ENCODE results near the gene USP40. TPM values are rescaled to one million over a fixed set of nuclear protein-coding genes. Genes with fewer than 3 reads are reported as not detected.

Gene USP40
- total RNA-seq, 2 donors from 2014 or later, result 22.1 to 32.7 TPM

DNA sequence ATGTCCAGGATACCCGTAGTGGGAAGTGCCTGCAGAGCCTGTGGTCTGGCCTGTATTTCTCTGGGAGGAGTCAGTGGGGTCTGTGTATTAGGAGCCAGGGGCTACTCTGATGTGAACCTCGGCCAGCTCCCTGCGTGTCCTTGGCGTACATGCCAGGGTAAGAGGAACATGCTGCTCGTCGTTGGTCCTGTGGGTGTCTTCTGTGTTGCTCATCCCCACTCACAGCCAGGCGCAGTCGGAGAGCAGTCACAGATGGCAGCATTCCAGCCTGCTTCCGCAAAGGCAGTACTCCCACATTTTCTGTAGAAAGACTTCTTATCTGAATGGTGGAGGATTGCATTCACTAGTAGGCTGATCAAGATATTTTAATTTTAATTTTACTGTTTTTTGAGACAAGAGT, 127.4 kb downstream of the USP40 start:
- Histone ChIP-seq H3K9me3 (no peaks in the 10 kb centered on the region), H3K27me3 (no peaks in the 10 kb centered on the region), H3K27ac (no peak overlapping the region), H3K4me3 (no peak overlapping the region), H3K4me1 (no peaks in the 10 kb centered on the region), H3K9ac (ENCODE audit: low read depth in 2 of 2, low read length in 2 of 2) (no peak overlapping the region), H3K36me3 (peaks cover 8% of the 10 kb centered on the region)
- intact Hi-C loops (cut with DNase I), result no loop called here
- TF ChIP-seq, protein P1, sequence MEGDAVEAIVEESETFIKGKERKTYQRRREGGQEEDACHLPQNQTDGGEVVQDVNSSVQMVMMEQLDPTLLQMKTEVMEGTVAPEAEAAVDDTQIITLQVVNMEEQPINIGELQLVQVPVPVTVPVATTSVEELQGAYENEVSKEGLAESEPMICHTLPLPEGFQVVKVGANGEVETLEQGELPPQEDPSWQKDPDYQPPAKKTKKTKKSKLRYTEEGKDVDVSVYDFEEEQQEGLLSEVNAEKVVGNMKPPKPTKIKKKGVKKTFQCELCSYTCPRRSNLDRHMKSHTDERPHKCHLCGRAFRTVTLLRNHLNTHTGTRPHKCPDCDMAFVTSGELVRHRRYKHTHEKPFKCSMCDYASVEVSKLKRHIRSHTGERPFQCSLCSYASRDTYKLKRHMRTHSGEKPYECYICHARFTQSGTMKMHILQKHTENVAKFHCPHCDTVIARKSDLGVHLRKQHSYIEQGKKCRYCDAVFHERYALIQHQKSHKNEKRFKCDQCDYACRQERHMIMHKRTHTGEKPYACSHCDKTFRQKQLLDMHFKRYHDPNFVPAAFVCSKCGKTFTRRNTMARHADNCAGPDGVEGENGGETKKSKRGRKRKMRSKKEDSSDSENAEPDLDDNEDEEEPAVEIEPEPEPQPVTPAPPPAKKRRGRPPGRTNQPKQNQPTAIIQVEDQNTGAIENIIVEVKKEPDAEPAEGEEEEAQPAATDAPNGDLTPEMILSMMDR (IDR thresholded peaks at IDR 0.05), result no peak
- DNase-seq, result no peak

DNA sequence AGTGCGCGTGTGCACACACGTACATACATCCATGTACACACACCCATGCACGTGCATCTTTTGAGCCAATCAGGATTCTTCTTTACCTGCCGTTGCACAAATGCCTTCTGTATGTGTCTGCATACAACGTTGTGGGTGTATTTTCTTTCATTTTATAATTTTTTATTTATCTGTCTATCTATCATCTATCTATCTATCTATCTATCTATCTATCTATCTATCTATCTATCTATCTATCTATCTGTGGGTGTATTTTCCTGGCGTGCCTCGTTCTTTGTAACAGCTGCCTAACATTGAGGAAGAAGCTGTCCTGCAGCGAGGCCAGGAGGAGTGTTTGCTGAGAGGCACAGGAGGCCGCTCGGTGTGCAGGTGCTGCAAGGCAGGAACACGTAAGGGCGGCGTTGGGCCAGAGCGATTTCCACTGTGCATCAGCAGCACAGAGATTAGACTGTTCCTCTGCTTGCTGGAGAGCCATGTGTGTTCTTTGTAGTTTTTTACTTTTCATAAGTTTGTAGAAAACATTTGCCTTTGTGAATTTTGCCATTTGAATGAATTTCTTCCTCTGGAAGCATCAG, 127.9 kb downstream of the USP40 start:
- intact Hi-C loops (cut with DNase I), result no loop called here
- H3K9ac ChIP-seq (ENCODE audit: low read depth in 2 of 2, low read length in 2 of 2), result no peak overlapping the region

DNA sequence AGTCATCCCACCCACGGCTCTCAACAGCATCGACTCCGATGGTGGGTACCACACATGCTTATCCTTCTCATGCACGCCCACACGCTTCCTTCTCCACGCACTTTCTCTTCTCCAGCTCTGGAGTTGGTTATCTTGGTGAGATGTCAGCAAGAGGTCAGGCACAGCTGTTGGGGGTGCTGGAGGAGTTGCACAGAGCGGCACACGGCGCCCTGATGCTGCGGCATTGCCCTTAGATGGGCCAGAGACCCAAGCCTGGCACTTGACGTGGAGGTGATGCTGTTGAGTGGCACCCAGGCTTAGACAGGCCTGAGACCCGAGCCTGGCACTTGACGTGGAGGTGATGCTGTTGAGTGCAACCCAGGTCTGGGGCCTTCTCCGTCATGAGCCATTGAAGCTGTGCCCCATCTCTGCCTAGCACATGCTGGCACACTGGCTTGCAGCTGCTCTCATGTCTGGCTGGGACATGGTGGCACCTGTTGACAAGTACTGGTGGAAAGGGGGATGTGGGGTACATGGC, 129.1 kb downstream of the USP40 start:
- TF ChIP-seq, protein P1 (IDR thresholded peaks at IDR 0.05), result no peak
- DNase-seq, result no peak
- Histone ChIP-seq H3K9me3 (no peaks in the 10 kb centered on the region), H3K27ac (no peak overlapping the region), H3K36me3 (peaks cover 8% of the 10 kb centered on the region), H3K4me3 (no peak overlapping the region), H3K9ac (ENCODE audit: low read depth in 2 of 2, low read length in 2 of 2) (no peak overlapping the region), H3K27me3 (no peaks in the 10 kb centered on the region), H3K4me1 (no peaks in the 10 kb centered on the region)
- intact Hi-C loops (cut with DNase I), result no loop called here

More for the DNA sequence above, 127.9 kb downstream of the USP40 start:
- Histone ChIP-seq H3K4me1 (no peaks in the 10 kb centered on the region), H3K9me3 (no peaks in the 10 kb centered on the region), H3K27me3 (no peaks in the 10 kb centered on the region), H3K36me3 (peaks cover 8% of the 10 kb centered on the region), H3K27ac (no peak overlapping the region), H3K4me3 (no peak overlapping the region)
- TF ChIP-seq, protein P1 (IDR thresholded peaks at IDR 0.05), result no peak
- no peak for DNase-seq

DNA sequence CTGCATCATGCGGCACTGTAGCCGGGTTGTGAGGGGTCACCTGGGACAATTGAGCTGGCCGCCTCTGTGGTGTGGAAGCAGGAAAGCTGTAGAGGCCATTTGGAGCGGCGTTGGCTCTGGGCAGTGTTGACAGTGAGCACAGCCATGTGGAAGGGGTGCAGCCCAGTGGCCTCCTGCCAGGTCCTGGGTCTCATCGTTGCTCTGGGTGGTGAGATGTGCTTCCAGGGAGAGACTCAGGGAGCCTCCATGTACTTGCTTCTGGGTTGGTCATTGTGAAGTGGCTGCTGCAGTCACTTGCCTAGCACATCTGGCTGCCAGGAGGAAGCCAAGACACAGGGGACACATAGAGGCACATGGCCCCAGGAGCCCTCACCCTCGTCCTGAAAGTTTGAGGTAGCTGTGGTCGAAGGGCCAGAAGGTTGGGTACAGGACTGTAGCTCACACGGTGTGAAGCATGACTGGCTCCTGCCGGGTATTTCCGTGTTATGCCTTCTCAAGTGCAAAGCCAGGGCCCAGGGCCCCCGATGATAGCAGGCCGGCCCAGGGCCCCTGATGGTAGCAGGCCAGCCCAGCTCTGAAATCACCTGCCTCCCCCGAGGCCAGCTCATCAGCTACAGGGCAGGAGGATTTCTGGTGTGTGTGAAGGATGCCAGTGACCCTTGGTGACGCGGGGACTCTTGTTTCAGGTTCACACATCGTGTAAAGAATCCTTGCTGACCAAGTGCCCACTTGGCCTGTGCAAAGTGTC, 129.7 kb downstream of the USP40 start:
- H3K4me1 ChIP-seq, result no peaks in the 10 kb centered on the region
- DNase-seq, result no peak
- TF ChIP-seq, protein P1 (IDR thresholded peaks at IDR 0.05), result no peak
- H3K27ac ChIP-seq, result no peak overlapping the region
- H3K9me3 ChIP-seq, result no peaks in the 10 kb centered on the region
- H3K4me3 ChIP-seq, result no peak overlapping the region
- peaks cover 8% of the 10 kb centered on the region for H3K36me3 ChIP-seq
- no peaks in the 10 kb centered on the region for H3K27me3 ChIP-seq
- no peak overlapping the region for H3K9ac ChIP-seq (ENCODE audit: low read depth in 2 of 2, low read length in 2 of 2)
- intact Hi-C loops (cut with DNase I), result no loop called here

DNA sequence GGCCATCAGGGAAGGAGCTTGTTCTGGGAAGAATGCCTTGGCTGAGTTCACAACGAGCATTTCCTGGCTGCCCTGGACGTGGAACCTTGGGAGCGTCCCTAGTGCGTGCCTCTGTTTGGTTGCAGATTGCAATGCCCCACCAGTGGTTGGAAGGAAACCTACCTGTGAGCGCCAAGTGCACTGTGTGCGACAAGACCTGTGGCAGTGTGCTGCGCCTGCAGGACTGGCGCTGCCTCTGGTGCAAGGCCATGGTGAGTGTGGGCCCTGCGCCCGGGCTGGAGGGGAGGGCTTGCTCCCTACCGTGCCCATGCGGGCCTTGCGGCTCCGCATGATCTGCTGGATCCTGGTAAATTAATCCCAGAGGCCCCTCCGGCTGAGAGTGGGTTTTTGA, 130.4 kb downstream of the USP40 start:
- H3K9me3 ChIP-seq, result no peaks in the 10 kb centered on the region
- H3K4me3 ChIP-seq, result no peak overlapping the region
- H3K27me3 ChIP-seq, result no peaks in the 10 kb centered on the region
- no peak for DNase-seq
- no peak overlapping the region for H3K27ac ChIP-seq
- no peak overlapping the region for H3K9ac ChIP-seq (ENCODE audit: low read depth in 2 of 2, low read length in 2 of 2)
- H3K36me3 ChIP-seq, result peaks cover 8% of the 10 kb centered on the region
- TF ChIP-seq, protein P1 (IDR thresholded peaks at IDR 0.05), result no peak
- no peaks in the 10 kb centered on the region for H3K4me1 ChIP-seq
- intact Hi-C loops (cut with DNase I), result no loop called here
